Endothelial cell of umbilical vein (primary cell): ENCODE measurements around the gene HOXB3. TPM values are rescaled to one million over a fixed set of nuclear protein-coding genes. Genes with fewer than 3 reads are reported as not detected.

Source experiments
- BruUV-seq: library from RNA; stranded (reverse); fragments of 400-500 nt; replicated peaks from 2 replicates; lab custom pipeline; 2021; lab: Mats Ljungman, UMichigan
- CTCF ChIA-PET: fragments of 300-600, 350-600 bp; sonication (Branson Sonifier 250); formaldehyde crosslinking; loops from one replicate; lab custom pipeline; 2021; ENCODE audit warnings: antibody characterized with exemption, inconsistent platforms; lab: Charles Lee
- POLR2A ChIA-PET: fragments of 300-600, 350-600 bp; sonication (Branson Sonifier 250); formaldehyde crosslinking; loops from one replicate; lab custom pipeline; 2021; ENCODE audit warnings: antibody characterized with exemption, inconsistent platforms; lab: Charles Lee
- DNase-seq: peaks from one replicate; pipeline ENCODE4 v3.0.0-alpha.2; 2011; ENCODE audit warnings: low read depth, low spot score
- FAIRE-seq: peaks from 2 replicates; lab custom pipeline; 2011; peaks lifted over from hg19 to GRCh38; lab: Jason Lieb, UNC
- H2AFZ ChIP-seq: 2 replicates; pipeline ENCODE4 v1.6.0; 2012; ENCODE audit warnings: low read depth, low read length, control low read depth, inconsistent platforms
- H3K27ac ChIP-seq: 2 replicates; pipeline ENCODE4 v1.5.1; 2011; ENCODE audit warnings: low read depth, mild to moderate bottlenecking, control low read depth, low read length, moderate library complexity; ENCODE audit not compliant: insufficient read depth
- H3K27me3 ChIP-seq, 2 experiments: 2 replicates each; pipeline versions ENCODE4 v1.6.0 to v1.6.1; 2011; ENCODE audit warnings: low read length in 2 of 2, mixed read lengths in 1 of 2; ENCODE audit not compliant: control insufficient read depth in 2 of 2, insufficient read depth in 2 of 2
- H3K36me3 ChIP-seq, 2 experiments: 2 replicates in 1 of 2; 3 replicates in 1 of 2; pipeline ENCODE4 v1.5.1; 2011; ENCODE audit warnings: low read length in 2 of 2, mild to moderate bottlenecking in 1 of 2, moderate library complexity in 1 of 2; ENCODE audit not compliant: control insufficient read depth in 2 of 2, insufficient read depth in 2 of 2; ENCODE audit errors: extremely low read depth in 1 of 2
- H3K4me1 ChIP-seq: 3 replicates; pipeline ENCODE4 v1.5.1; 2011; ENCODE audit warnings: mild to moderate bottlenecking, low read length; ENCODE audit not compliant: control insufficient read depth, insufficient read depth; ENCODE audit errors: extremely low read depth
- H3K4me2 ChIP-seq: 2 replicates; pipeline ENCODE4 v1.6.1; 2011; ENCODE audit warnings: low read length, control low read depth, mixed read lengths; ENCODE audit not compliant: insufficient read depth
- H3K4me3 ChIP-seq, 3 experiments: fragments of 200-600 bp in 1 of 3; sonication (generic), shearing (Covaris generic) in 1 of 3; replicated peaks in 1 of 3; 2 replicates each; pipeline ENCODE4 v1.5.1; 2011 to 2016; ENCODE audit warnings: control low read depth in 3 of 3, low read length in 3 of 3, mild to moderate bottlenecking in 2 of 3, inconsistent platforms in 1 of 3, low read depth in 1 of 3, moderate library complexity in 1 of 3; ENCODE audit not compliant: insufficient read depth in 1 of 3
- H3K79me2 ChIP-seq: 2 replicates; pipeline ENCODE4 v1.6.0; 2012; ENCODE audit warnings: low read length, inconsistent platforms; ENCODE audit not compliant: control insufficient read depth, insufficient read depth
- H3K9ac ChIP-seq: replicated peaks from 2 replicates; pipeline ENCODE3; 2011; ENCODE audit warnings: low read length, control low read depth; ENCODE audit not compliant: insufficient read depth; ENCODE audit errors: extremely low read depth
- H3K9me1 ChIP-seq: replicated peaks from 3 replicates; pipeline ENCODE4 v1.6.0; 2011; ENCODE audit warnings: mild to moderate bottlenecking, low read length; ENCODE audit not compliant: control insufficient read depth, insufficient read depth; ENCODE audit errors: extremely low read depth
- H3K9me3 ChIP-seq: replicated peaks from 2 replicates; pipeline ENCODE4 v1.5.1; 2012; ENCODE audit warnings: low read length, inconsistent platforms; ENCODE audit not compliant: control insufficient read depth, insufficient read depth
- H4K20me1 ChIP-seq: replicated peaks from 2 replicates; pipeline ENCODE3; 2011; ENCODE audit warnings: mild to moderate bottlenecking, low read length; ENCODE audit not compliant: control insufficient read depth, insufficient read depth; ENCODE audit errors: extremely low read depth
- CTCF ChIP-seq, 2 donors: IDR thresholded peaks; 1 replicate in 1 of 2; 2 replicates in 1 of 2; pipeline ENCODE4 v1.5.1; 2011; ENCODE audit warnings: low read length in 2 of 2, mild to moderate bottlenecking in 2 of 2, moderate library complexity in 2 of 2, control low read depth in 1 of 2, inconsistent platforms in 1 of 2, low read depth in 1 of 2; ENCODE audit not compliant: insufficient read depth in 1 of 2; ENCODE audit errors: extremely low read depth in 1 of 2
- EZH2 ChIP-seq: IDR thresholded peaks from 2 replicates; pipeline ENCODE4 v1.6.1; 2012; ENCODE audit warnings: borderline replicate concordance, low read depth, mild to moderate bottlenecking, moderate library complexity, low read length, inconsistent platforms; ENCODE audit not compliant: severe bottlenecking
- FOS ChIP-seq: IDR thresholded peaks from 2 replicates; pipeline ENCODE4 v1.6.1; 2011; ENCODE audit warnings: mild to moderate bottlenecking, low read length, moderate library complexity, borderline replicate concordance; ENCODE audit not compliant: insufficient read depth
- GATA2 ChIP-seq: IDR thresholded peaks from 2 replicates; pipeline ENCODE4 v1.7.0; 2011; ENCODE audit warnings: low read depth, mild to moderate bottlenecking, moderate library complexity, mixed read lengths, low read length; ENCODE audit not compliant: insufficient read length, insufficient read depth
- JUN ChIP-seq: IDR thresholded peaks from 2 replicates; pipeline ENCODE4 v1.6.1; 2011; ENCODE audit warnings: borderline replicate concordance, low read depth; ENCODE audit not compliant: insufficient read length, insufficient read depth
- MAX ChIP-seq: IDR thresholded peaks from 2 replicates; pipeline ENCODE4 v1.6.1; 2011; ENCODE audit not compliant: insufficient read depth, insufficient read length
- MYC ChIP-seq: IDR thresholded peaks from one replicate; pipeline ENCODE4 v1.6.1; 2011; ENCODE audit warnings: mild to moderate bottlenecking, low read depth, low read length
- POLR2A ChIP-seq: IDR thresholded peaks from 2 replicates; pipeline ENCODE4 v1.6.1; 2012; ENCODE audit warnings: low read depth, mild to moderate bottlenecking, control low read depth, low read length
- POLR2AphosphoS5 ChIP-seq: IDR thresholded peaks from 2 replicates; pipeline ENCODE4 v1.6.1; 2012; ENCODE audit warnings: low read depth, mild to moderate bottlenecking, control low read depth, low read length, moderate library complexity; ENCODE audit not compliant: insufficient read depth
- dilution Hi-C: fragments of 300-500 bp; cut with MboI; formaldehyde crosslinking; loops from one replicate; pipeline ENCODE4 v1.15.0; 2019; ENCODE audit warnings: low sequenced_read_pairs; ENCODE audit not compliant: extremely low pct_ligation_motif_present
- intact Hi-C: fragments of 100-400 bp; cut with micrococcal nuclease; formaldehyde crosslinking; loops from one replicate; pipeline ENCODE4 v1.10.0; 2022
- polyA plus RNA-seq, 4 experiments: library from polyadenylated mRNA; depleted of rRNA in 3 of 4; stranded (reverse) in 3 of 4; unstranded in 1 of 4; fragments of >200 nt; gene quantifications; 2 replicates each; pipeline versions ENCODE4 v1.2.1 to v1.2.3, GENCODE V29; 2011 to 2012; ENCODE audit warnings: missing spikeins in 1 of 4
- total RNA-seq: library from RNA; stranded (reverse); gene quantifications from 2 replicates; pipeline ENCODE4 v1.2.3, GENCODE V29; 2021

The HOXB3 gene
- total and polyA plus RNA-seq, 2 donors (not counting 3 experiments of a cell fraction or from before 2014, with no cell fraction given): 29.6 to 56.6 TPM

- Histone ChIP-seq H3K9me3 (no peaks in the 10 kb centered on the region), H2AFZ (no peak overlapping the region), H3K36me3 (no peaks in the 10 kb centered on the region), H3K27ac (no peak overlapping the region), H3K4me2 (no peak overlapping the region), H3K27me3 (peaks cover 51 to 59% of the 10 kb centered on the region in 2 experiments), H4K20me1 (no peaks in the 10 kb centered on the region), H3K4me1 (no peaks in the 10 kb centered on the region), H3K9me1 (no peaks in the 10 kb centered on the region), H3K4me3 (no peak overlapping the region), H3K9ac (no peak overlapping the region), H3K79me2 (no peaks in the 10 kb centered on the region)
- intact Hi-C loops: no loop called here
- POLR2A ChIA-PET: no interaction called here
- no peak for DNase-seq
- FAIRE-seq: no peak
- TF ChIP-seq JUN (no peak), EZH2 (peak; percentile 32)
- dilution Hi-C loops: no loop called here
- CTCF ChIA-PET: interaction anchor here (0.7 to 0.8 kb wide), 2 partner anchors 124 to 141 kb away, joined by 3 read pairs; no protein-coding TSS in a partner anchor
- BruUV-seq: no TSS peak
Observed at GRCh38 chr17:48515925-48516900, 73.8 kb downstream of the HOXB3 start.

- peaks cover 45 to 51% of the 10 kb centered on the region in 2 experiments for H3K27me3 ChIP-seq
Observed at GRCh38 chr17:48514477-48514876, 75.6 kb downstream of the HOXB3 start.

More at GRCh38 chr17:48514477-48514876, 75.6 kb downstream of the HOXB3 start:
- Histone ChIP-seq H3K4me3 (no peak overlapping the region), H3K4me1 (no peaks in the 10 kb centered on the region), H2AFZ (no peak overlapping the region), H4K20me1 (no peaks in the 10 kb centered on the region), H3K36me3 (no peaks in the 10 kb centered on the region), H3K9me3 (no peaks in the 10 kb centered on the region), H3K9ac (no peak overlapping the region), H3K9me1 (no peaks in the 10 kb centered on the region), H3K79me2 (no peaks in the 10 kb centered on the region), H3K4me2 (no peak overlapping the region), H3K27ac (no peak overlapping the region)
- no TSS peak for BruUV-seq
- intact Hi-C loops (no loop called here), dilution Hi-C loops (no loop called here)
- POLR2A ChIA-PET: no interaction called here
- TF ChIP-seq POLR2AphosphoS5 (no peak), GATA2 (no peak), FOS (no peak), JUN (no peak), MAX (no peak), POLR2A (no peak), CTCF (IDR thresholded peaks at IDR 0.05; ENCODE audit: extremely low read depth in 1 of 2, insufficient read depth in 1 of 2, low read depth in 1 of 2, low read length in 2 of 2) (no peak), MYC (no peak)
- CTCF ChIA-PET: interaction anchor here (1.1 kb wide), 1 partner anchor 104 kb away, joined by 3 read pairs; no protein-coding TSS in a partner anchor
- DNase-seq: no peak
- FAIRE-seq: no peak
